ENCODE measurements around the gene AUNIP.
A peak's percentile ranks its signal among the peaks of the same experiment; 100 is the strongest.

AUNIP gene

GRCh38 chr1:25819491-25820246, 39.6 kb downstream of the AUNIP start, which contains the start of gene MTFR1L:
MTFR1L (plus strand) TSS chr1:25819954; CDS start chr1:25823105, 3,151 bp downstream.
- peak within 1 kb of the TSS; percentile 78 for H3K27ac ChIP-seq (ENCODE audit: low read length, poor library complexity, severe bottlenecking)
- peak within 1 kb of the TSS; percentile 40 to 86 for H3K4ac ChIP-seq (ENCODE audit: low read depth in 1 of 2, low read length in 2 of 2)
- peak within 1 kb of the TSS; percentile 87 for H4K91ac ChIP-seq (ENCODE audit: low read length)
- H2BK120ac ChIP-seq (ENCODE audit: low read depth, low read length), result peak within 1 kb of the TSS; percentile 74
- H3K4me3 ChIP-seq (ENCODE audit: insufficient read depth in 1 of 2, low read depth in 1 of 2, low read length in 2 of 2), result peak within 1 kb of the TSS; percentile 83 to 97
- H2BK12ac ChIP-seq (ENCODE audit: low read length in 2 of 2), result peak within 1 kb of the TSS in 1 of 2 experiments; percentile 61
- peak within 1 kb of the TSS; percentile 79 for H2AFZ ChIP-seq (ENCODE audit: low read depth, low read length)
- peak within 1 kb of the TSS; percentile 81 for H3K4me2 ChIP-seq (ENCODE audit: low read length, poor library complexity, severe bottlenecking)
- H3K4me1 ChIP-seq (ENCODE audit: control insufficient read depth, insufficient read depth, low read depth, low read length), result peaks cover 24% of the 10 kb centered on the region
- H2BK5ac ChIP-seq (ENCODE audit: low read depth, low read length, poor library complexity, severe bottlenecking), result peak within 1 kb of the TSS; percentile 48
- peak; percentile 83 for DNase-seq
- peak within 1 kb of the TSS; percentile 67 for H2AK5ac ChIP-seq (ENCODE audit: low read length, severe bottlenecking)
- no peaks in the 10 kb centered on the region for H3K9me3 ChIP-seq (ENCODE audit: control insufficient read depth, low read length)
- peak within 1 kb of the TSS; percentile 97 for H4K8ac ChIP-seq (ENCODE audit: low read length)
- peak within 1 kb of the TSS; percentile 85 for H2BK15ac ChIP-seq (ENCODE audit: low read depth, poor library complexity, severe bottlenecking)
- peak within 1 kb of the TSS; percentile 96 for H3K9ac ChIP-seq (ENCODE audit: low read length)
- peak within 1 kb of the TSS in 1 of 2 experiments; percentile 30 for H3K14ac ChIP-seq (ENCODE audit: low read length in 2 of 2)
- H3K79me1 ChIP-seq (replicated peaks; ENCODE audit: low read length, poor library complexity, severe bottlenecking), result peaks cover 23% of the 10 kb centered on the region
- peaks cover 25 to 28% of the 10 kb centered on the region in 2 experiments for H3K36me3 ChIP-seq (ENCODE audit: control insufficient read depth in 1 of 2, insufficient read depth in 2 of 2, low read depth in 1 of 2, low read length in 2 of 2)
- H3K18ac ChIP-seq (ENCODE audit: low read depth in 1 of 2, low read length in 2 of 2), result peak within 1 kb of the TSS; percentile 86 to 90
- WGBS, result under 1% methylated on average over 58 of the region's 64 CpGs
- no peaks in the 10 kb centered on the region for H3K27me3 ChIP-seq (ENCODE audit: control insufficient read depth in 1 of 2, insufficient read depth in 1 of 2, low read length in 2 of 2)
- peak within 1 kb of the TSS in 1 of 2 experiments; percentile 10 for H3K23ac ChIP-seq (ENCODE audit: low read length in 2 of 2)

DNA sequence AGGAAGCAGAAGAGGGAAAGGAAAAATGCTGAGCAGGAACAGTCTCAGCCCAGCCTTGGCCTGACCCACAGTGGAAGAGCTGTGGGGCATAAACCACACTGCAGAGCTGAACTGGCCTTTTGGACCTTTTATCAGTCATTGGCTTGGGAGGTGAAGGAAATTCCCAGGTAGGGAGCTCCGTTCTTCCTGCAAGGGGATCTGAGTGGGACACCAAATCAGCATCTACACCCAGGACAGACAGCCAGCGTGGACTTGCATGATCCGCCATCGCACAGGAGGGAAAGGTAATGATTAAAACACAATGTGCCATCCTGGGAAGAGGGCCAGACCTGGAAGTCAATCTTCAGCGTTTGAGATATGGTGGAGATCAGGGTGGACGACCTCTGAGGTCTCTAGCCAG, 40.7 kb downstream of the AUNIP start:
- Histone ChIP-seq H3K9ac (ENCODE audit: low read length) (peak overlapping the region; percentile 96), H3K4me2 (ENCODE audit: low read length, poor library complexity, severe bottlenecking) (peak overlapping the region; percentile 81), H4K91ac (ENCODE audit: low read length) (no peak overlapping the region), H3K18ac (ENCODE audit: low read depth in 1 of 2, low read length in 2 of 2) (peak overlapping the region; percentile 6 to 80), H3K4me1 (ENCODE audit: control insufficient read depth, insufficient read depth, low read depth, low read length) (peaks cover 24% of the 10 kb centered on the region), H3K4me3 (ENCODE audit: insufficient read depth in 1 of 2, low read depth in 1 of 2, low read length in 2 of 2) (peak overlapping the region in 1 of 2 experiments; percentile 97), H3K79me1 (replicated peaks; ENCODE audit: low read length, poor library complexity, severe bottlenecking) (peaks cover 14% of the 10 kb centered on the region), H3K14ac (ENCODE audit: low read length in 2 of 2) (no peak overlapping the region), H3K27me3 (ENCODE audit: control insufficient read depth in 1 of 2, insufficient read depth in 1 of 2, low read length in 2 of 2) (no peaks in the 10 kb centered on the region), H3K9me3 (ENCODE audit: control insufficient read depth, low read length) (no peaks in the 10 kb centered on the region), H3K27ac (ENCODE audit: low read length, poor library complexity, severe bottlenecking) (peak overlapping the region; percentile 78), H3K36me3 (ENCODE audit: control insufficient read depth in 1 of 2, insufficient read depth in 2 of 2, low read depth in 1 of 2, low read length in 2 of 2) (peaks cover 33 to 38% of the 10 kb centered on the region in 2 experiments), H2BK12ac (ENCODE audit: low read length in 2 of 2) (peak overlapping the region; percentile 52 to 61), H2BK5ac (ENCODE audit: low read depth, low read length, poor library complexity, severe bottlenecking) (no peak overlapping the region), H2BK15ac (ENCODE audit: low read depth, poor library complexity, severe bottlenecking) (no peak overlapping the region), H3K4ac (ENCODE audit: low read depth in 1 of 2, low read length in 2 of 2) (peak overlapping the region; percentile 8 to 20), H3K23ac (ENCODE audit: low read length in 2 of 2) (no peak overlapping the region), H4K8ac (ENCODE audit: low read length) (peak overlapping the region; percentile 71), H2BK120ac (ENCODE audit: low read depth, low read length) (peak overlapping the region; percentile 27), H2AFZ (ENCODE audit: low read depth, low read length) (no peak overlapping the region), H2AK5ac (ENCODE audit: low read length, severe bottlenecking) (peak overlapping the region; percentile 67)
- DNase-seq, result no peak
- 85% methylated on average over 6 of the region's 6 CpGs for WGBS

- Histone ChIP-seq H3K23ac (ENCODE audit: low read length in 2 of 2) (no peak overlapping the region), H2BK5ac (ENCODE audit: low read depth, low read length, poor library complexity, severe bottlenecking) (no peak overlapping the region), H3K4me2 (ENCODE audit: low read length, poor library complexity, severe bottlenecking) (no peak overlapping the region), H2AFZ (ENCODE audit: low read depth, low read length) (no peak overlapping the region), H4K8ac (ENCODE audit: low read length) (peak overlapping the region; percentile 8), H3K9me3 (ENCODE audit: control insufficient read depth, low read length) (no peaks in the 10 kb centered on the region), H3K4me3 (ENCODE audit: insufficient read depth in 1 of 2, low read depth in 1 of 2, low read length in 2 of 2) (no peak overlapping the region), H4K91ac (ENCODE audit: low read length) (peak overlapping the region; percentile 64), H3K18ac (ENCODE audit: low read depth in 1 of 2, low read length in 2 of 2) (no peak overlapping the region), H3K27me3 (ENCODE audit: control insufficient read depth in 1 of 2, insufficient read depth in 1 of 2, low read length in 2 of 2) (no peaks in the 10 kb centered on the region), H3K27ac (ENCODE audit: low read length, poor library complexity, severe bottlenecking) (no peak overlapping the region), H3K36me3 (ENCODE audit: control insufficient read depth in 1 of 2, insufficient read depth in 2 of 2, low read depth in 1 of 2, low read length in 2 of 2) (peaks cover 35 to 37% of the 10 kb centered on the region in 2 experiments), H2BK12ac (ENCODE audit: low read length in 2 of 2) (no peak overlapping the region), H3K9ac (ENCODE audit: low read length) (peak overlapping the region; percentile 96), H2BK120ac (ENCODE audit: low read depth, low read length) (no peak overlapping the region), H3K4ac (ENCODE audit: low read depth in 1 of 2, low read length in 2 of 2) (no peak overlapping the region), H3K79me1 (replicated peaks; ENCODE audit: low read length, poor library complexity, severe bottlenecking) (peaks cover 8% of the 10 kb centered on the region), H2AK5ac (ENCODE audit: low read length, severe bottlenecking) (no peak overlapping the region), H3K14ac (ENCODE audit: low read length in 2 of 2) (no peak overlapping the region), H2BK15ac (ENCODE audit: low read depth, poor library complexity, severe bottlenecking) (no peak overlapping the region), H3K4me1 (ENCODE audit: control insufficient read depth, insufficient read depth, low read depth, low read length) (peaks cover 24% of the 10 kb centered on the region)
- WGBS, result 49% methylated on average over 6 of the region's 8 CpGs
- DNase-seq, result no peak
These were observed 41.3 kb downstream of the AUNIP start for GRCh38 chr1:25817840-25818501.

DNA sequence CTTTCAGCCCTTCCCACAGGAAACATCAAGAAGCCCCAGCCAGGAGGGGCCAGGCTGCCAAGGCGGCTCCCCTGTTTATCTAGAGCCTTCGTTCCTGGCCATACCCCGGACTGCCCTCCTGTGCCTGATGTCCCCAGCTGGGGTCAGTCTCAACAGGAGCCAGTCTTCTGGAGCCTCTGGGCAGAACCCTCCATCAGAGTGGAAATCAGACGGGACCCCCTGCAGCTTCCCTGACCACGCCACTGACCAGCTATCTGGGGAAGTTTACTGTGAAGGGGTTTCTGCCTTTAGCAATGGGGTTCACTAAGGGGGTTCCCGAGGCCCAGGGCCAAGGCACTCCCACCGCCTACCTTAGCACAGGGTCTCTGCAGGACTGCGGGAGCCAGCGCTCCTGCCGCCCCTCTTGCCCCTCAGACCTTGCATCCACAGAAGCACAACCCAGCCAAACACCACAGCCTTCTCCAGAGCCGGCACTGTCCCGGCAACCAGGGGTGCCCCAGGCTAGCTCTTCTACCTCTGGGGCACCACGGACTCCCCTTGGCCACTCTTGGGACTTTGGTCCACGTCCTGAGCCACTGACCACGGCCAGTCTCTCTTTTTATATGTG, 43.0 kb downstream of the AUNIP start:
- Histone ChIP-seq H2BK120ac (ENCODE audit: low read depth, low read length) (no peak overlapping the region), H2AFZ (ENCODE audit: low read depth, low read length) (no peak overlapping the region), H3K79me1 (replicated peaks; ENCODE audit: low read length, poor library complexity, severe bottlenecking) (peaks cover 3% of the 10 kb centered on the region), H3K23ac (ENCODE audit: low read length in 2 of 2) (no peak overlapping the region), H3K4me1 (ENCODE audit: control insufficient read depth, insufficient read depth, low read depth, low read length) (peaks cover 15% of the 10 kb centered on the region), H4K91ac (ENCODE audit: low read length) (no peak overlapping the region), H3K18ac (ENCODE audit: low read depth in 1 of 2, low read length in 2 of 2) (no peak overlapping the region), H2BK12ac (ENCODE audit: low read length in 2 of 2) (no peak overlapping the region), H3K27ac (ENCODE audit: low read length, poor library complexity, severe bottlenecking) (no peak overlapping the region), H3K9ac (ENCODE audit: low read length) (no peak overlapping the region), H3K4me3 (ENCODE audit: insufficient read depth in 1 of 2, low read depth in 1 of 2, low read length in 2 of 2) (peak overlapping the region in 1 of 2 experiments; percentile 12), H3K4me2 (ENCODE audit: low read length, poor library complexity, severe bottlenecking) (no peak overlapping the region), H2BK5ac (ENCODE audit: low read depth, low read length, poor library complexity, severe bottlenecking) (no peak overlapping the region), H3K9me3 (ENCODE audit: control insufficient read depth, low read length) (no peaks in the 10 kb centered on the region), H3K36me3 (ENCODE audit: control insufficient read depth in 1 of 2, insufficient read depth in 2 of 2, low read depth in 1 of 2, low read length in 2 of 2) (peaks cover 41 to 55% of the 10 kb centered on the region in 2 experiments), H3K27me3 (ENCODE audit: control insufficient read depth in 1 of 2, insufficient read depth in 1 of 2, low read length in 2 of 2) (no peaks in the 10 kb centered on the region), H3K14ac (ENCODE audit: low read length in 2 of 2) (no peak overlapping the region), H4K8ac (ENCODE audit: low read length) (no peak overlapping the region), H3K4ac (ENCODE audit: low read depth in 1 of 2, low read length in 2 of 2) (no peak overlapping the region), H2AK5ac (ENCODE audit: low read length, severe bottlenecking) (no peak overlapping the region), H2BK15ac (ENCODE audit: low read depth, poor library complexity, severe bottlenecking) (no peak overlapping the region)
- DNase-seq, result no peak
- WGBS, result 96% methylated on average over 12 of the region's 15 CpGs

Data from mesenchymal stem cell (in vitro differentiated cells and primary cell).